Trophoblast cell (in vitro differentiated cells and primary cell): ENCODE measurements around the gene LCE3A.

Source experiments
- DNase-seq, 2 donors: peaks; one replicate each; pipeline ENCODE4 v3.0.0-alpha.2; 2016
- H2AFZ ChIP-seq: 2 replicates; pipeline ENCODE4 v1.6.1; 2013; ENCODE audit warnings: low read length, moderate library complexity, mild to moderate bottlenecking; ENCODE audit not compliant: insufficient read depth, poor library complexity
- H2AK5ac ChIP-seq: 2 replicates; pipeline ENCODE4 v1.6.1; 2013; ENCODE audit warnings: mild to moderate bottlenecking, low read length
- H2BK120ac ChIP-seq: 2 replicates; pipeline ENCODE4 v1.6.1; 2013; ENCODE audit warnings: low read length, mild to moderate bottlenecking, moderate library complexity; ENCODE audit not compliant: insufficient read depth, poor library complexity
- H2BK12ac ChIP-seq: 2 replicates; pipeline ENCODE4 v1.6.1; 2013; ENCODE audit warnings: mild to moderate bottlenecking, low read length, moderate library complexity
- H2BK5ac ChIP-seq: 2 replicates; pipeline ENCODE4 v1.6.1; 2013; ENCODE audit warnings: low read length, low read depth, moderate library complexity, mild to moderate bottlenecking; ENCODE audit not compliant: poor library complexity
- H3K14ac ChIP-seq: 2 replicates; pipeline ENCODE4 v1.6.1; 2013; ENCODE audit warnings: mild to moderate bottlenecking, low read length
- H3K18ac ChIP-seq: 2 replicates; pipeline ENCODE4 v1.6.1; 2013; ENCODE audit warnings: mild to moderate bottlenecking, low read length
- H3K23ac ChIP-seq: 2 replicates; pipeline ENCODE4 v1.6.1; 2013; ENCODE audit warnings: low read length
- H3K27ac ChIP-seq: 2 replicates; pipeline ENCODE4 v1.5.1; 2013; ENCODE audit warnings: low read depth, mild to moderate bottlenecking, inconsistent platforms, low read length, moderate library complexity
- H3K27me3 ChIP-seq: 2 replicates; pipeline ENCODE4 v1.6.1; 2013; ENCODE audit warnings: inconsistent platforms, mild to moderate bottlenecking, low read length, moderate library complexity; ENCODE audit not compliant: insufficient read depth
- H3K36me3 ChIP-seq, 2 experiments: 1 replicate in 1 of 2; 2 replicates in 1 of 2; pipeline ENCODE4 v1.6.1; 2013; ENCODE audit warnings: low read length in 2 of 2, mild to moderate bottlenecking in 2 of 2, moderate library complexity in 1 of 2; ENCODE audit not compliant: insufficient read depth in 2 of 2, control insufficient read depth in 1 of 2
- H3K4ac ChIP-seq: 2 replicates; pipeline ENCODE4 v1.6.1; 2013; ENCODE audit warnings: low read depth, mild to moderate bottlenecking, low read length, moderate library complexity
- H3K4me1 ChIP-seq, 2 experiments: 1 replicate in 1 of 2; 2 replicates in 1 of 2; pipeline ENCODE4 v1.6.1; 2013; ENCODE audit warnings: low read length in 2 of 2, mild to moderate bottlenecking in 2 of 2, moderate library complexity in 1 of 2; ENCODE audit not compliant: insufficient read depth in 2 of 2, control insufficient read depth in 1 of 2
- H3K4me2 ChIP-seq: 2 replicates; pipeline ENCODE4 v1.6.1; 2013; ENCODE audit warnings: inconsistent platforms, mild to moderate bottlenecking, low read length, moderate library complexity
- H3K4me3 ChIP-seq: 2 replicates; pipeline ENCODE4 v1.5.1; 2013; ENCODE audit warnings: mild to moderate bottlenecking, low read depth, low read length, inconsistent platforms
- H3K79me1 ChIP-seq: one replicate; pipeline ENCODE4 v1.6.1; 2013; ENCODE audit warnings: low read length
- H3K79me2 ChIP-seq: 2 replicates; pipeline ENCODE4 v1.6.1; 2013; ENCODE audit warnings: low read length, mild to moderate bottlenecking; ENCODE audit not compliant: control insufficient read depth, insufficient read depth, poor library complexity
- H3K9ac ChIP-seq: 2 replicates; pipeline ENCODE4 v1.6.1; 2013; ENCODE audit warnings: mild to moderate bottlenecking, low read length
- H3K9me3 ChIP-seq: 2 replicates; pipeline ENCODE4 v1.6.1; 2013; ENCODE audit warnings: low read depth, mild to moderate bottlenecking, control low read depth, inconsistent platforms, low read length; ENCODE audit not compliant: insufficient read depth
- H4K12ac ChIP-seq: 2 replicates; pipeline ENCODE4 v1.6.1; 2013; ENCODE audit warnings: low read depth, mild to moderate bottlenecking, low read length, moderate library complexity
- H4K8ac ChIP-seq: 2 replicates; pipeline ENCODE4 v1.6.1; 2013; ENCODE audit warnings: low read depth, mild to moderate bottlenecking, low read length, moderate library complexity
- H4K91ac ChIP-seq: one replicate; pipeline ENCODE4 v1.6.1; 2013; ENCODE audit warnings: low read depth, mild to moderate bottlenecking, low read length, moderate library complexity
- WGBS: extraction: QIAGEN DNeasy Blood & Tissue Kit; methylation state at CpG from one replicate; pipeline ENCODE4 v1.1.7; 2013; ENCODE audit warnings: missing lambda C conversion rate; ENCODE audit not compliant: insufficient read length, insufficient coverage; ENCODE audit errors: extremely low coverage; 5-methylcytosine and 5-hydroxymethylcytosine counted together

Gene LCE3A

GRCh38 chr1:152630596-152630995, 7.7 kb upstream of the LCE3A start:
- Histone ChIP-seq H3K4ac (no peak overlapping the region), H2AFZ (no peak overlapping the region), H2AK5ac (no peak overlapping the region), H3K4me2 (no peak overlapping the region), H2BK12ac (no peak overlapping the region), H3K9ac (no peak overlapping the region), H4K12ac (no peak overlapping the region), H2BK5ac (no peak overlapping the region), H3K9me3 (peaks cover 26% of the 10 kb centered on the region), H3K79me1 (no peaks in the 10 kb centered on the region), H3K4me3 (no peak overlapping the region), H3K79me2 (no peaks in the 10 kb centered on the region), H3K14ac (no peak overlapping the region), H3K4me1 (no peaks in the 10 kb centered on the region), H3K27ac (no peak overlapping the region), H3K23ac (no peak overlapping the region), H2BK120ac (no peak overlapping the region), H3K18ac (no peak overlapping the region), H3K36me3 (no peaks in the 10 kb centered on the region), H4K8ac (no peak overlapping the region), H4K91ac (no peak overlapping the region), H3K27me3 (no peaks in the 10 kb centered on the region)
- WGBS: no CpG with 5 or more reads among the region's 3 CpGs
- DNase-seq: peak in 1 of 2 donors; percentile 0

- Histone ChIP-seq H3K27me3 (no peaks in the 10 kb centered on the region), H2BK12ac (no peak overlapping the region), H3K9ac (no peak overlapping the region), H3K79me2 (no peaks in the 10 kb centered on the region), H3K36me3 (no peaks in the 10 kb centered on the region), H4K8ac (no peak overlapping the region), H2BK5ac (no peak overlapping the region), H3K27ac (no peak overlapping the region), H2AFZ (no peak overlapping the region), H3K18ac (no peak overlapping the region), H4K91ac (no peak overlapping the region), H3K23ac (no peak overlapping the region), H2AK5ac (no peak overlapping the region), H3K4me1 (no peaks in the 10 kb centered on the region), H3K79me1 (no peaks in the 10 kb centered on the region), H3K14ac (no peak overlapping the region), H3K4me2 (no peak overlapping the region), H4K12ac (no peak overlapping the region), H2BK120ac (no peak overlapping the region), H3K9me3 (peaks cover 46% of the 10 kb centered on the region), H3K4me3 (no peak overlapping the region), H3K4ac (no peak overlapping the region)
- no CpG with 5 or more reads among the region's 1 CpG for WGBS
- DNase-seq: peak in 1 of 2 donors; percentile 0
These were observed 3.8 kb upstream of the LCE3A start for GRCh38 chr1:152626744-152627143.

GRCh38 chr1:152623203-152623844, 421 bp upstream of the LCE3A start:
- Histone ChIP-seq H4K12ac (no peak overlapping the region), H4K8ac (no peak overlapping the region), H3K23ac (no peak overlapping the region), H3K14ac (no peak overlapping the region), H3K4me2 (no peak overlapping the region), H3K79me2 (no peaks in the 10 kb centered on the region), H3K4me1 (no peaks in the 10 kb centered on the region), H3K27me3 (no peaks in the 10 kb centered on the region), H3K4me3 (no peak overlapping the region), H2BK120ac (no peak overlapping the region), H4K91ac (no peak overlapping the region), H3K27ac (no peak overlapping the region), H3K18ac (no peak overlapping the region), H2AK5ac (no peak overlapping the region), H3K9ac (no peak overlapping the region), H3K79me1 (no peaks in the 10 kb centered on the region), H2AFZ (no peak overlapping the region), H3K4ac (no peak overlapping the region), H3K9me3 (peaks cover 36% of the 10 kb centered on the region), H2BK5ac (no peak overlapping the region), H3K36me3 (no peaks in the 10 kb centered on the region), H2BK12ac (no peak overlapping the region)
- peak; percentile 8 to 34 for DNase-seq
- no CpG with 5 or more reads among the region's 29 CpGs for WGBS

DNA sequence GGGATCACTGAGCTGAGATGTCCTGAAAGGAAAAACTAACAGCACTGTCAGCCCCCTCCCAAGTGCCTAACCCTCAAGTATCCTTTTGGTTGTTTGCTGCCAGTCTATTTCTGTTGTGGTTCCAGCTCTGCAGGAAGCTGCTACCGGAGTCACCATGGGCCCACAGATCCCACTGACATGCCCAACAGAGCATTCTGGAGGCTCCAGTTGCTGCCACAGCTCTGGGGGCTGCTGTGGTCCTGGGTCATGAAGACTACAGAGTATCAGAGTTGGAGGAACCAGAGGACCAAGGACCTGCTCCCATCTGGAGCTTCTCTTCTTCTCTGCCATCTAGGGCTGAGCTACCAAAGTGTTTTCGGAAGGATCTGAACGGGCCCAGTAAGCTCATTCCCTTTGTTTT, 910 bp downstream of the LCE3A start:
- no peak for DNase-seq
- WGBS: no CpG with 5 or more reads among the region's 3 CpGs
- H3K9me3 ChIP-seq: peaks cover 31% of the 10 kb centered on the region
- no peaks in the 10 kb centered on the region for H3K4me1 ChIP-seq
- no peak overlapping the region for H4K12ac ChIP-seq
- no peak overlapping the region for H3K9ac ChIP-seq
- no peak overlapping the region for H2AK5ac ChIP-seq
- H2BK120ac ChIP-seq: no peak overlapping the region
- H3K4me3 ChIP-seq: no peak overlapping the region
- no peaks in the 10 kb centered on the region for H3K36me3 ChIP-seq
- no peak overlapping the region for H4K91ac ChIP-seq
- H3K4me2 ChIP-seq: no peak overlapping the region
- no peak overlapping the region for H2AFZ ChIP-seq
- H2BK5ac ChIP-seq: no peak overlapping the region
- no peak overlapping the region for H2BK12ac ChIP-seq
- no peak overlapping the region for H3K18ac ChIP-seq
- H3K23ac ChIP-seq: no peak overlapping the region
- H3K4ac ChIP-seq: no peak overlapping the region
- H3K79me2 ChIP-seq: no peaks in the 10 kb centered on the region
- no peak overlapping the region for H3K14ac ChIP-seq
- H3K27me3 ChIP-seq: no peaks in the 10 kb centered on the region
- no peak overlapping the region for H4K8ac ChIP-seq
- no peak overlapping the region for H3K27ac ChIP-seq
- no peaks in the 10 kb centered on the region for H3K79me1 ChIP-seq
